ENCODE results near the gene SPATC1L.

Gene SPATC1L

GRCh38 chr21:46215436-46216131 is 31.3 kb upstream of the SPATC1L start:
- no peak for ATAC-seq
- TF ChIP-seq CSDC2 (CRISPR knock-in tag; IDR thresholded peaks at IDR 0.05) (no peak), BACH2 (CRISPR knock-in tag; IDR thresholded peaks at IDR 0.05; ENCODE audit: borderline replicate concordance) (no peak), ZNF565 (CRISPR knock-in tag; conservative IDR thresholded peaks at IDR 0.05; ENCODE audit: low read depth) (no peak), ZFP30 (CRISPR knock-in tag; IDR thresholded peaks at IDR 0.05) (no peak), PPARA (CRISPR knock-in tag; IDR thresholded peaks at IDR 0.05; ENCODE audit: borderline replicate concordance) (no peak), ZFP3 (CRISPR knock-in tag; IDR thresholded peaks at IDR 0.05) (no peak), SNAI2 (CRISPR knock-in tag; IDR thresholded peaks at IDR 0.05) (no peak), ARNTL (CRISPR knock-in tag; IDR thresholded peaks at IDR 0.05; ENCODE audit: borderline replicate concordance, low read depth) (no peak), ZC3H10 (CRISPR knock-in tag; IDR thresholded peaks at IDR 0.05) (no peak), TOX (CRISPR knock-in tag; IDR thresholded peaks at IDR 0.05; ENCODE audit: borderline replicate concordance) (no peak), OSR1 (CRISPR knock-in tag; IDR thresholded peaks at IDR 0.05) (no peak), ZNF8 (CRISPR knock-in tag; IDR thresholded peaks at IDR 0.05) (no peak), ISL1 (CRISPR knock-in tag; IDR thresholded peaks at IDR 0.05) (no peak), ZNF70 (CRISPR knock-in tag; IDR thresholded peaks at IDR 0.05) (no peak), TCF4 (CRISPR knock-in tag; IDR thresholded peaks at IDR 0.05; ENCODE audit: borderline replicate concordance) (no peak)
- TF ChIP-seq, protein P1, sequence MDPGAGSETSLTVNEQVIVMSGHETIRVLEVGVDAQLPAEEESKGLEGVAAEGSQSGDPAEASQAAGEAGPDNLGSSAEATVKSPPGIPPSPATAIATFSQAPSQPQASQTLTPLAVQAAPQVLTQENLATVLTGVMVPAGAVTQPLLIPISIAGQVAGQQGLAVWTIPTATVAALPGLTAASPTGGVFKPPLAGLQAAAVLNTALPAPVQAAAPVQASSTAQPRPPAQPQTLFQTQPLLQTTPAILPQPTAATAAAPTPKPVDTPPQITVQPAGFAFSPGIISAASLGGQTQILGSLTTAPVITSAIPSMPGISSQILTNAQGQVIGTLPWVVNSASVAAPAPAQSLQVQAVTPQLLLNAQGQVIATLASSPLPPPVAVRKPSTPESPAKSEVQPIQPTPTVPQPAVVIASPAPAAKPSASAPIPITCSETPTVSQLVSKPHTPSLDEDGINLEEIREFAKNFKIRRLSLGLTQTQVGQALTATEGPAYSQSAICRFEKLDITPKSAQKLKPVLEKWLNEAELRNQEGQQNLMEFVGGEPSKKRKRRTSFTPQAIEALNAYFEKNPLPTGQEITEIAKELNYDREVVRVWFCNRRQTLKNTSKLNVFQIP (CRISPR knock-in tag; IDR thresholded peaks at IDR 0.05; ENCODE audit: borderline replicate concordance, low read depth): no peak
- TF ChIP-seq, protein P2, sequence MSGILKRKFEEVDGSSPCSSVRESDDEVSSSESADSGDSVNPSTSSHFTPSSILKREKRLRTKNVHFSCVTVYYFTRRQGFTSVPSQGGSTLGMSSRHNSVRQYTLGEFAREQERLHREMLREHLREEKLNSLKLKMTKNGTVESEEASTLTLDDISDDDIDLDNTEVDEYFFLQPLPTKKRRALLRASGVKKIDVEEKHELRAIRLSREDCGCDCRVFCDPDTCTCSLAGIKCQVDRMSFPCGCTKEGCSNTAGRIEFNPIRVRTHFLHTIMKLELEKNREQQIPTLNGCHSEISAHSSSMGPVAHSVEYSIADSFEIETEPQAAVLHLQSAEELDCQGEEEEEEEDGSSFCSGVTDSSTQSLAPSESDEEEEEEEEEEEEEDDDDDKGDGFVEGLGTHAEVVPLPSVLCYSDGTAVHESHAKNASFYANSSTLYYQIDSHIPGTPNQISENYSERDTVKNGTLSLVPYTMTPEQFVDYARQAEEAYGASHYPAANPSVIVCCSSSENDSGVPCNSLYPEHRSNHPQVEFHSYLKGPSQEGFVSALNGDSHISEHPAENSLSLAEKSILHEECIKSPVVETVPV (CRISPR knock-in tag; IDR thresholded peaks at IDR 0.05): no peak
- TF ChIP-seq, protein P3, sequence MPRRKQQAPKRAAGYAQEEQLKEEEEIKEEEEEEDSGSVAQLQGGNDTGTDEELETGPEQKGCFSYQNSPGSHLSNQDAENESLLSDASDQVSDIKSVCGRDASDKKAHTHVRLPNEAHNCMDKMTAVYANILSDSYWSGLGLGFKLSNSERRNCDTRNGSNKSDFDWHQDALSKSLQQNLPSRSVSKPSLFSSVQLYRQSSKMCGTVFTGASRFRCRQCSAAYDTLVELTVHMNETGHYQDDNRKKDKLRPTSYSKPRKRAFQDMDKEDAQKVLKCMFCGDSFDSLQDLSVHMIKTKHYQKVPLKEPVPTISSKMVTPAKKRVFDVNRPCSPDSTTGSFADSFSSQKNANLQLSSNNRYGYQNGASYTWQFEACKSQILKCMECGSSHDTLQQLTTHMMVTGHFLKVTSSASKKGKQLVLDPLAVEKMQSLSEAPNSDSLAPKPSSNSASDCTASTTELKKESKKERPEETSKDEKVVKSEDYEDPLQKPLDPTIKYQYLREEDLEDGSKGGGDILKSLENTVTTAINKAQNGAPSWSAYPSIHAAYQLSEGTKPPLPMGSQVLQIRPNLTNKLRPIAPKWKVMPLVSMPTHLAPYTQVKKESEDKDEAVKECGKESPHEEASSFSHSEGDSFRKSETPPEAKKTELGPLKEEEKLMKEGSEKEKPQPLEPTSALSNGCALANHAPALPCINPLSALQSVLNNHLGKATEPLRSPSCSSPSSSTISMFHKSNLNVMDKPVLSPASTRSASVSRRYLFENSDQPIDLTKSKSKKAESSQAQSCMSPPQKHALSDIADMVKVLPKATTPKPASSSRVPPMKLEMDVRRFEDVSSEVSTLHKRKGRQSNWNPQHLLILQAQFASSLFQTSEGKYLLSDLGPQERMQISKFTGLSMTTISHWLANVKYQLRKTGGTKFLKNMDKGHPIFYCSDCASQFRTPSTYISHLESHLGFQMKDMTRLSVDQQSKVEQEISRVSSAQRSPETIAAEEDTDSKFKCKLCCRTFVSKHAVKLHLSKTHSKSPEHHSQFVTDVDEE (CRISPR knock-in tag; IDR thresholded peaks at IDR 0.05): no peak
- TF ChIP-seq, protein P4, sequence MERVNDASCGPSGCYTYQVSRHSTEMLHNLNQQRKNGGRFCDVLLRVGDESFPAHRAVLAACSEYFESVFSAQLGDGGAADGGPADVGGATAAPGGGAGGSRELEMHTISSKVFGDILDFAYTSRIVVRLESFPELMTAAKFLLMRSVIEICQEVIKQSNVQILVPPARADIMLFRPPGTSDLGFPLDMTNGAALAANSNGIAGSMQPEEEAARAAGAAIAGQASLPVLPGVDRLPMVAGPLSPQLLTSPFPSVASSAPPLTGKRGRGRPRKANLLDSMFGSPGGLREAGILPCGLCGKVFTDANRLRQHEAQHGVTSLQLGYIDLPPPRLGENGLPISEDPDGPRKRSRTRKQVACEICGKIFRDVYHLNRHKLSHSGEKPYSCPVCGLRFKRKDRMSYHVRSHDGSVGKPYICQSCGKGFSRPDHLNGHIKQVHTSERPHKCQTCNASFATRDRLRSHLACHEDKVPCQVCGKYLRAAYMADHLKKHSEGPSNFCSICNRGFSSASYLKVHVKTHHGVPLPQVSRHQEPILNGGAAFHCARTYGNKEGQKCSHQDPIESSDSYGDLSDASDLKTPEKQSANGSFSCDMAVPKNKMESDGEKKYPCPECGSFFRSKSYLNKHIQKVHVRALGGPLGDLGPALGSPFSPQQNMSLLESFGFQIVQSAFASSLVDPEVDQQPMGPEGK (CRISPR knock-in tag; IDR thresholded peaks at IDR 0.05; ENCODE audit: borderline replicate concordance): no peak
- TF ChIP-seq, protein P5, sequence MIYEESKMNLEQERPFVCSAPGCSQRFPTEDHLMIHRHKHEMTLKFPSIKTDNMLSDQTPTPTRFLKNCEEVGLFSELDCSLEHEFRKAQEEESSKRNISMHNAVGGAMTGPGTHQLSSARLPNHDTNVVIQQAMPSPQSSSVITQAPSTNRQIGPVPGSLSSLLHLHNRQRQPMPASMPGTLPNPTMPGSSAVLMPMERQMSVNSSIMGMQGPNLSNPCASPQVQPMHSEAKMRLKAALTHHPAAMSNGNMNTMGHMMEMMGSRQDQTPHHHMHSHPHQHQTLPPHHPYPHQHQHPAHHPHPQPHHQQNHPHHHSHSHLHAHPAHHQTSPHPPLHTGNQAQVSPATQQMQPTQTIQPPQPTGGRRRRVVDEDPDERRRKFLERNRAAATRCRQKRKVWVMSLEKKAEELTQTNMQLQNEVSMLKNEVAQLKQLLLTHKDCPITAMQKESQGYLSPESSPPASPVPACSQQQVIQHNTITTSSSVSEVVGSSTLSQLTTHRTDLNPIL (CRISPR knock-in tag; IDR thresholded peaks at IDR 0.05; ENCODE audit: low read depth): no peak

DNA sequence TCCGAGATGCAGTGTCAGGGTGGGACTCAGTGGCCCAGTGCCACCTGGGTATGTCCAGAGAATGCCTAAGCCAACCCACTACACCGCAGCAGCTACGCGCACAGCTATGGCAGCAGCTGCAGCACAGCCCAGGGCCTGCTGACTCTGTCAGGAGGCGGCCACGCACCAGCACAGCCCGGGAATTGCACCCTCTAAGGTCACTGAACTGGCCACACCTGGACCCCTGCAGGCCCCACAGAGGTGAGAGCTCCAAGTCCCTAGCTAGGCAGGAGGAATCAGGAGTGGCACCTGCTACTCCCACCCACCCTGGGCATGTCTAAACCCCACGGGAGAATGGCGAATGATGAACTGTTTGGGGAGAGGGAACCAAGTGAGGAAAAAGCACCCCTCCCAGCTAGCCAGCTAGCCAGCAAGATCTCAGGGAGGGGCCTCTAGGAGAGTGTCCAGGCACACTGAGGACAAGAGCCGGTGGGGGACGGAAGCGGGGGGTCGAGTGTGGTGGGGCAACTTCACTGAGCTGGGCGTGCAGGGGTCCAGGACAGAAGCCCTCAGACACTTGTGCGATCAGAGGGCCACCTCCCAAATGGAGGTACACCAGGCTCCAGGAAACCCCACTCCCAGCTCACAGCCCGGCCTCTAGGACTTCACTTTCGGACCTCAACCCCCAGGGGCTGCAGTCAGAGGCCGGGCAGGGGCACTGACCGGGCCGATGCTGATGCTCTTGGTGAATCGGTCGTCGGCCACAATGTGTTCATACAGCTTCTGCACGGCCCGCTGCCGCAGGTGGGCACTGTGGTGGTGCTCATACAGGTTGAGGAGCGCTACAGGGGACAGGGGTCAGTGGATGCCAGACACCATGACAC is 30.4 kb upstream of the SPATC1L start:
- no peak for ATAC-seq
- TF ChIP-seq, protein P4 (CRISPR knock-in tag; IDR thresholded peaks at IDR 0.05; ENCODE audit: borderline replicate concordance): no peak
- no peak for TF ChIP-seq OSR1 (CRISPR knock-in tag; IDR thresholded peaks at IDR 0.05)
- no peak for TF ChIP-seq ZNF565 (CRISPR knock-in tag; conservative IDR thresholded peaks at IDR 0.05; ENCODE audit: low read depth)
- TF ChIP-seq CSDC2 (CRISPR knock-in tag; IDR thresholded peaks at IDR 0.05): no peak
- no peak for TF ChIP-seq ESRRG (CRISPR knock-in tag; IDR thresholded peaks at IDR 0.05)
- TF ChIP-seq, protein P2 (CRISPR knock-in tag; IDR thresholded peaks at IDR 0.05): no peak
- TF ChIP-seq, protein P3 (CRISPR knock-in tag; IDR thresholded peaks at IDR 0.05): no peak
- TF ChIP-seq ARNTL (CRISPR knock-in tag; IDR thresholded peaks at IDR 0.05; ENCODE audit: borderline replicate concordance, low read depth): no peak
- no peak for TF ChIP-seq ISL1 (CRISPR knock-in tag; IDR thresholded peaks at IDR 0.05)
